H1 (cell line): ENCODE data around the gene GPX4. TPM values are rescaled to one million over a fixed set of nuclear protein-coding genes. Genes with fewer than 3 reads are reported as not detected.

Experiments
- CTCF ChIA-PET: fragments of 300-600 bp; sonication (Branson Sonifier 250); formaldehyde crosslinking; loops from one replicate; lab custom pipeline; 2021; ENCODE audit not compliant: partially characterized antibody; lab: Charles Lee
- POLR2A ChIA-PET: fragments of 300-600 bp; sonication (Branson Sonifier 250); formaldehyde crosslinking; loops from one replicate; lab custom pipeline; 2021; ENCODE audit warnings: inconsistent platforms; ENCODE audit not compliant: partially characterized antibody; lab: Charles Lee
- DNase-seq, 2 experiments: peaks; one replicate each; pipeline versions ENCODE4 v3.0.0 to v3.0.0-alpha.2; 2010 to 2022; ENCODE audit warnings: low spot score in 2 of 2, low read depth in 1 of 2, mixed read lengths in 1 of 2
- FAIRE-seq: peaks from 2 replicates; lab custom pipeline; 2011; peaks lifted over from hg19 to GRCh38; lab: Jason Lieb, UNC
- H2AFZ ChIP-seq: 2 replicates; pipeline ENCODE4 v1.8.1; 2012; ENCODE audit warnings: low read length, inconsistent platforms
- H2AK5ac ChIP-seq: 2 replicates; pipeline ENCODE4 v1.6.1; 2013; ENCODE audit warnings: low read depth, low read length
- H2BK120ac ChIP-seq: replicated peaks from 2 replicates; pipeline ENCODE3; 2013; ENCODE audit warnings: low read depth, low read length, inconsistent platforms
- H2BK12ac ChIP-seq: 2 replicates; pipeline ENCODE4 v1.6.1; 2013; ENCODE audit warnings: low read depth, low read length
- H2BK15ac ChIP-seq: 2 replicates; pipeline ENCODE4 v1.6.1; 2013; ENCODE audit warnings: low read length
- H2BK20ac ChIP-seq: 2 replicates; pipeline ENCODE4 v1.6.1; 2013; ENCODE audit warnings: low read length
- H2BK5ac ChIP-seq: 2 replicates; pipeline ENCODE4 v1.6.1; 2013; ENCODE audit warnings: low read depth, low read length
- H3K14ac ChIP-seq: 2 replicates; pipeline ENCODE4 v1.6.1; 2013; ENCODE audit warnings: inconsistent platforms; ENCODE audit not compliant: insufficient read length
- H3K18ac ChIP-seq: 2 replicates; pipeline ENCODE4 v1.6.1; 2013; ENCODE audit warnings: low read length; ENCODE audit errors: extremely low read depth
- H3K23ac ChIP-seq: 2 replicates; pipeline ENCODE4 v1.6.1; 2013; ENCODE audit warnings: inconsistent platforms; ENCODE audit not compliant: insufficient read length
- H3K23me2 ChIP-seq: 2 replicates; pipeline ENCODE4 v1.6.1; 2013; ENCODE audit warnings: low read depth, low read length
- H3K27ac ChIP-seq: 2 replicates; pipeline ENCODE4 v1.6.1; 2011; ENCODE audit warnings: low read depth, low read length, inconsistent platforms
- H3K27me3 ChIP-seq, 4 experiments: replicated peaks in 1 of 4; 1 replicate in 1 of 4; 2 replicates in 3 of 4; pipeline versions ENCODE4 v1.6.1 to v1.8.1; 2011 to 2013; ENCODE audit warnings: low read length in 3 of 4, mild to moderate bottlenecking in 3 of 4, inconsistent platforms in 2 of 4, mixed read lengths in 2 of 4, moderate library complexity in 1 of 4; ENCODE audit not compliant: control insufficient read depth in 3 of 4, insufficient read depth in 3 of 4; ENCODE audit errors: extremely low read depth in 1 of 4
- H3K36me3 ChIP-seq, 4 experiments: 2 replicates each; pipeline versions ENCODE4 v1.6.1 to v1.8.1; 2011 to 2013; ENCODE audit warnings: mild to moderate bottlenecking in 4 of 4, low read length in 3 of 4, moderate library complexity in 2 of 4, control low read depth in 1 of 4, inconsistent platforms in 1 of 4; ENCODE audit not compliant: insufficient read depth in 4 of 4, control insufficient read depth in 2 of 4
- H3K4ac ChIP-seq: replicated peaks from 2 replicates; pipeline ENCODE3; 2013; ENCODE audit warnings: low read length, low read depth, mixed read lengths, inconsistent platforms; ENCODE audit not compliant: insufficient read length
- H3K4me1 ChIP-seq, 4 experiments: replicated peaks in 1 of 4; 1 replicate in 1 of 4; 2 replicates in 3 of 4; pipeline versions ENCODE4 v1.6.1 to v1.8.1; 2011 to 2013; ENCODE audit warnings: low read length in 3 of 4, inconsistent platforms in 2 of 4, mixed read lengths in 1 of 4; ENCODE audit not compliant: insufficient read depth in 4 of 4, control insufficient read depth in 3 of 4
- H3K4me2 ChIP-seq, 2 experiments: 2 replicates each; pipeline versions ENCODE4 v1.6.1 to v1.8.1; 2011 to 2013; ENCODE audit warnings: low read depth in 2 of 2, low read length in 2 of 2, control low read depth in 1 of 2, inconsistent platforms in 1 of 2, mild to moderate bottlenecking in 1 of 2; ENCODE audit not compliant: insufficient read depth in 1 of 2
- H3K4me3 ChIP-seq, 4 experiments: fragments of 200-600, 300-600 bp in 1 of 4; sonication (generic), shearing (Covaris generic), sonication (Bioruptor Twin) in 1 of 4; 2 replicates each; pipeline versions ENCODE4 v1.5.1 to v1.8.1; 2011 to 2016; ENCODE audit warnings: low read length in 4 of 4, low read depth in 3 of 4, control low read depth in 2 of 4, inconsistent platforms in 2 of 4, mild to moderate bottlenecking in 2 of 4, mixed read lengths in 1 of 4, moderate library complexity in 1 of 4; ENCODE audit not compliant: insufficient read depth in 2 of 4; ENCODE audit errors: extremely low read depth in 1 of 4
- H3K56ac ChIP-seq: replicated peaks from 2 replicates; pipeline ENCODE3; 2013; ENCODE audit warnings: low read depth, mild to moderate bottlenecking, mixed read lengths, low read length, inconsistent platforms; ENCODE audit not compliant: insufficient read length
- H3K79me1 ChIP-seq: 2 replicates; pipeline ENCODE4 v1.6.1; 2013; ENCODE audit warnings: low read depth, low read length, control low read depth
- H3K79me2 ChIP-seq, 2 experiments: 2 replicates each; pipeline versions ENCODE4 v1.6.1 to v1.8.1; 2012 to 2013; ENCODE audit warnings: low read length in 2 of 2, mild to moderate bottlenecking in 2 of 2, inconsistent platforms in 1 of 2; ENCODE audit not compliant: insufficient read depth in 2 of 2, control insufficient read depth in 1 of 2
- H3K9ac ChIP-seq, 4 experiments: replicated peaks in 1 of 4; 1 replicate in 1 of 4; 2 replicates in 3 of 4; pipeline versions ENCODE4 v1.6.1 to v1.8.1; 2011 to 2013; ENCODE audit warnings: low read depth in 3 of 4, low read length in 3 of 4, control low read depth in 2 of 4, mild to moderate bottlenecking in 2 of 4, moderate library complexity in 2 of 4, inconsistent platforms in 1 of 4; ENCODE audit errors: extremely low read depth in 1 of 4
- H3K9me3 ChIP-seq, 2 experiments: 2 replicates each; pipeline versions ENCODE4 v1.6.1 to v1.8.1; 2012 to 2013; ENCODE audit warnings: mild to moderate bottlenecking in 2 of 2, moderate library complexity in 2 of 2, control low read depth in 1 of 2, inconsistent platforms in 1 of 2, low read depth in 1 of 2, low read length in 1 of 2, mixed read lengths in 1 of 2; ENCODE audit not compliant: insufficient read depth in 2 of 2
- H4K20me1 ChIP-seq, 2 experiments: replicated peaks in 1 of 2; 2 replicates each; pipeline versions ENCODE3 to v1.8.1; 2011 to 2013; ENCODE audit warnings: inconsistent platforms in 2 of 2, low read length in 2 of 2, mild to moderate bottlenecking in 1 of 2; ENCODE audit not compliant: insufficient read depth in 2 of 2, control insufficient read depth in 1 of 2
- H4K5ac ChIP-seq: 2 replicates; pipeline ENCODE4 v1.6.1; 2013; ENCODE audit warnings: low read length, low read depth, mixed read lengths, inconsistent platforms; ENCODE audit not compliant: insufficient read length
- H4K8ac ChIP-seq: 2 replicates; pipeline ENCODE4 v1.8.0; 2013; ENCODE audit warnings: mild to moderate bottlenecking, moderate library complexity, low read length, inconsistent platforms; ENCODE audit not compliant: insufficient read depth; ENCODE audit errors: extremely low read depth
- H4K91ac ChIP-seq: replicated peaks from 2 replicates; pipeline ENCODE3; 2013; ENCODE audit warnings: low read length, mixed read lengths, inconsistent platforms; ENCODE audit not compliant: insufficient read length
- EZH2 ChIP-seq: fragments of 200-600 bp; sonication (generic); IDR thresholded peaks from 2 replicates; pipeline ENCODE4 v1.7.1; 2012; ENCODE audit warnings: low read depth, mild to moderate bottlenecking, moderate library complexity, low read length, inconsistent platforms; ENCODE audit not compliant: severe bottlenecking
- JUND ChIP-seq: IDR thresholded peaks from 2 replicates; pipeline ENCODE4 v1.6.1; 2011; ENCODE audit warnings: mild to moderate bottlenecking, improper control_type of control experiment, low read length
- MAX ChIP-seq: IDR thresholded peaks from 2 replicates; pipeline ENCODE4 v1.6.1; 2012; ENCODE audit warnings: inconsistent platforms
- NANOG ChIP-seq: IDR thresholded peaks from 2 replicates; pipeline ENCODE4 v1.6.1; 2011; ENCODE audit warnings: low read length, low read depth, mild to moderate bottlenecking, inconsistent platforms; ENCODE audit not compliant: insufficient read depth, poor library complexity, severe bottlenecking
- RBBP5 ChIP-seq: IDR thresholded peaks from 2 replicates; pipeline ENCODE4 v1.7.1; 2012; ENCODE audit warnings: low read depth, mild to moderate bottlenecking, inconsistent platforms, low read length, moderate library complexity, borderline replicate concordance
- SIX5 ChIP-seq: IDR thresholded peaks from 2 replicates; pipeline ENCODE4 v1.6.1; 2011; ENCODE audit warnings: mild to moderate bottlenecking, low read depth, low read length
- ZNF274 ChIP-seq: IDR thresholded peaks from 2 replicates; pipeline ENCODE4 v1.7.0; 2012; ENCODE audit warnings: low read length, borderline replicate concordance; ENCODE audit errors: extremely low read depth
- WGBS, 2 experiments: shearing (Covaris generic) in 1 of 2; methylation state at CpG; one replicate each; pipeline versions ENCODE4 v1.1.6 to v1.1.7; 2013 to 2015; ENCODE audit warnings: low lambda C conversion rate in 2 of 2, mixed read lengths in 2 of 2, inconsistent platforms in 1 of 2, low coverage in 1 of 2, missing lambda C conversion rate in 1 of 2; ENCODE audit not compliant: insufficient replicate concordance in 2 of 2, insufficient coverage in 1 of 2, insufficient read length in 1 of 2; ENCODE audit errors: extremely low coverage in 1 of 2, missing lambda C conversion rate in 1 of 2; 5-methylcytosine and 5-hydroxymethylcytosine counted together
- polyA plus RNA-seq, 7 experiments: library from polyadenylated mRNA; depleted of rRNA in 3 of 7; stranded (reverse) in 5 of 7; unstranded in 2 of 7; fragments of >200 nt in 5 of 7; fragments of 200-250 nt in 2 of 7; gene quantifications; 1 replicate in 5 of 7; 2 replicates in 1 of 7; 4 replicates in 1 of 7; pipeline versions ENCODE4 v1.2.1 to v1.2.3, GENCODE V29; 2011 to 2013; ENCODE audit warnings: missing spikeins in 2 of 7, mixed read lengths in 2 of 7
- total RNA-seq: library from RNA; stranded (reverse); fragmentation: NEBNext Ultra II Directional; extraction: Animal tissue kit (Norgen Biotek cat#: 25700); gene quantifications from 2 replicates; pipeline ENCODE4 v1.2.1, GENCODE V29; 2021

Gene GPX4
- total and polyA plus RNA-seq, 2 of the 8 experiments (the other 6 are each of a cell fraction or from before 2014, with no cell fraction given): 342 to 693 TPM

DNA sequence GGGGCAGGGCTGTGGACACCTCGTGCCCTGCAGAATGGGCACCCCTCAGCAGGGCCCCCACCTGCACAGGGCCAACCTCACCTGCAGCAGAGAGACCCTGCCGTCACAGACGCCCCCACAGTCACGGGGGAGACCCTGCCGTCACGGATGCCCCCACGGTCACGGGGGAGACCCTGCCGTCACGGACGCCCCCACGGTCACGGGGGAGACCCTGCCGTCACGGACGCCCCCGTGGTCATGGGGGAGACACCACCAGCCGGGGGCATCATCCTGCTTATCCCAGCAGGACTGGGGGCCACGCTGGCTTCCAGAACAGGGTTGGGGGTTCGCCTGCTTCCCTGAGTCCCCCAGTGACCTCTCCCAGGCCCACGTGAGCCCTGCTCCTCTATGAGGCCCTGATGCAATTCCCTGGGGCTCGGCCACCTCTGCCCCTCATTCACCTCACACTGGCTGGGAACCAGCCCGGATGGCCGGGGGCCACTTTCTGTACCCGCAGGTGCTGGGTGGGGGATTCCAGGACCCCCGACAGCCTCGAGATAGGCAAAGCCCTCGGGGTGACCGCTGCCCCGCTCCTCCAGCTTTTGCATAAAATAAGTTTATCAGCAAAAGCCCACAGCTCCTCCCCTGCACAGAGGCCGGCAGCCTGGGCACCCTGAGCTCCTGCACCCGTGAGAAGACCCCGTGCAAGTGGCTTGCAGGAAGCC, 46.7 kb downstream of the GPX4 start:
- no peak for FAIRE-seq
- TF ChIP-seq RBBP5 (no peak), ZNF274 (no peak), SIX5 (no peak), MAX (no peak), EZH2 (no peak), JUND (no peak), NANOG (no peak)

More for the DNA sequence above, 46.7 kb downstream of the GPX4 start:
- no peaks in the 10 kb centered on the region for H3K9me3 ChIP-seq
- H3K56ac ChIP-seq: no peak overlapping the region
- peaks cover 0 to 5% of the 10 kb centered on the region in 2 experiments for H4K20me1 ChIP-seq
- no peak overlapping the region for H2AFZ ChIP-seq
- H2BK15ac ChIP-seq: no peak overlapping the region
- no peak overlapping the region for H3K14ac ChIP-seq
- WGBS, 2 experiments: 92% methylated on average over 31 of the region's 33 CpGs; no CpG with 5 or more reads in 1 of the 2 experiments
- H3K23ac ChIP-seq: no peak overlapping the region
- peaks cover 3% of the 10 kb centered on the region for H3K79me1 ChIP-seq
- no peak for DNase-seq
- H2BK5ac ChIP-seq: 0 out of 2 replicates have a peak overlapping the region, but pooled peaks have one; percentile 16
- ChIA-PET POLR2A (interaction anchor here (1.1 kb wide), 1 partner anchor 27 kb away, joined by 3 read pairs; no protein-coding TSS in a partner anchor), CTCF (interaction anchor here (0.8 kb wide), 2 partner anchors 13 to 70 kb away, joined by 3 read pairs; no protein-coding TSS in a partner anchor)
- H3K27me3 ChIP-seq: no peaks in the 10 kb centered on the region
- H3K9ac ChIP-seq: no peak overlapping the region
- H3K4me3 ChIP-seq: no peak overlapping the region
- H2BK120ac ChIP-seq: no peak overlapping the region
- peak overlapping the region; percentile 92 for H4K8ac ChIP-seq
- H3K18ac ChIP-seq: no peak overlapping the region
- H3K4me2 ChIP-seq: no peak overlapping the region
- no peak overlapping the region for H2AK5ac ChIP-seq
- no peaks in the 10 kb centered on the region for H3K23me2 ChIP-seq
- peaks cover 0 to 15% (median 7%) of the 10 kb centered on the region in 4 experiments; a peak in 5 of 7 replicates for H3K4me1 ChIP-seq
- peaks cover 0 to 16% (median 0%) of the 10 kb centered on the region in 4 experiments; a peak in 1 of 8 replicates for H3K36me3 ChIP-seq
- no peak overlapping the region for H3K4ac ChIP-seq
- no peak overlapping the region for H3K27ac ChIP-seq
- H2BK20ac ChIP-seq: no peak overlapping the region
- H3K79me2 ChIP-seq: no peaks in the 10 kb centered on the region
- no peak overlapping the region for H2BK12ac ChIP-seq
- H4K91ac ChIP-seq: no peak overlapping the region
- H4K5ac ChIP-seq: no peak overlapping the region
